Mesenchymal stem cell (in vitro differentiated cells and primary cell): ENCODE measurements around the gene CCDC27.

Source experiments
- DNase-seq: peaks from one replicate; pipeline ENCODE4 v3.0.0-alpha.2; 2013
- H2AFZ ChIP-seq: one replicate; pipeline ENCODE4 v1.6.1; 2013; ENCODE audit warnings: low read depth, mild to moderate bottlenecking, control low read depth, inconsistent platforms, low read length, moderate library complexity
- H2AK5ac ChIP-seq: 2 replicates; pipeline ENCODE4 v1.6.1; 2013; ENCODE audit warnings: low read length, moderate library complexity, mild to moderate bottlenecking, inconsistent platforms; ENCODE audit not compliant: severe bottlenecking
- H2BK120ac ChIP-seq: one replicate; pipeline ENCODE4 v1.6.1; 2013; ENCODE audit warnings: low read depth, mild to moderate bottlenecking, inconsistent platforms, low read length, moderate library complexity
- H2BK12ac ChIP-seq, 2 experiments: one replicate each; pipeline ENCODE4 v1.6.1; 2013; ENCODE audit warnings: inconsistent platforms in 2 of 2, low read length in 2 of 2, mild to moderate bottlenecking in 2 of 2, moderate library complexity in 2 of 2, control low read depth in 1 of 2
- H2BK15ac ChIP-seq: one replicate; pipeline ENCODE4 v1.6.1; 2013; ENCODE audit warnings: mild to moderate bottlenecking, low read depth, inconsistent platforms; ENCODE audit not compliant: poor library complexity, severe bottlenecking
- H2BK5ac ChIP-seq: 2 replicates; pipeline ENCODE4 v1.6.1; 2013; ENCODE audit warnings: low read depth, mild to moderate bottlenecking, low read length, control low read depth, inconsistent platforms; ENCODE audit not compliant: poor library complexity, severe bottlenecking
- H3K14ac ChIP-seq, 2 experiments: one replicate each; pipeline ENCODE4 v1.6.1; 2013; ENCODE audit warnings: inconsistent platforms in 2 of 2, low read length in 2 of 2, control low read depth in 1 of 2, mild to moderate bottlenecking in 1 of 2, moderate library complexity in 1 of 2
- H3K18ac ChIP-seq, 2 experiments: one replicate each; pipeline ENCODE4 v1.6.1; 2013; ENCODE audit warnings: inconsistent platforms in 2 of 2, low read length in 2 of 2, control low read depth in 1 of 2, low read depth in 1 of 2, mild to moderate bottlenecking in 1 of 2
- H3K23ac ChIP-seq, 2 experiments: one replicate each; pipeline ENCODE4 v1.6.1; 2013; ENCODE audit warnings: inconsistent platforms in 2 of 2, low read length in 2 of 2, mild to moderate bottlenecking in 2 of 2, moderate library complexity in 2 of 2, control low read depth in 1 of 2
- H3K27ac ChIP-seq: 2 replicates; pipeline ENCODE4 v1.5.1; 2013; ENCODE audit warnings: mild to moderate bottlenecking, moderate library complexity, low read length, control low read depth, inconsistent platforms; ENCODE audit not compliant: poor library complexity, severe bottlenecking
- H3K27me3 ChIP-seq, 2 experiments: 2 replicates each; pipeline versions ENCODE4 v1.6.1 to v1.7.0; 2013; ENCODE audit warnings: low read length in 2 of 2, mild to moderate bottlenecking in 2 of 2, moderate library complexity in 2 of 2, control low read depth in 1 of 2, inconsistent platforms in 1 of 2; ENCODE audit not compliant: control insufficient read depth in 1 of 2, insufficient read depth in 1 of 2
- H3K36me3 ChIP-seq, 2 experiments: 2 replicates each; pipeline versions ENCODE4 v1.6.1 to v1.7.0; 2013; ENCODE audit warnings: low read length in 2 of 2, control low read depth in 1 of 2, inconsistent platforms in 1 of 2, low read depth in 1 of 2, mild to moderate bottlenecking in 1 of 2; ENCODE audit not compliant: insufficient read depth in 2 of 2, control insufficient read depth in 1 of 2
- H3K4ac ChIP-seq, 2 experiments: one replicate each; pipeline ENCODE4 v1.6.1; 2013; ENCODE audit warnings: inconsistent platforms in 2 of 2, low read length in 2 of 2, mild to moderate bottlenecking in 2 of 2, moderate library complexity in 2 of 2, control low read depth in 1 of 2, low read depth in 1 of 2
- H3K4me1 ChIP-seq: 2 replicates; pipeline ENCODE4 v1.6.1; 2013; ENCODE audit warnings: low read depth, low read length, control low read depth; ENCODE audit not compliant: control insufficient read depth, insufficient read depth
- H3K4me2 ChIP-seq: 2 replicates; pipeline ENCODE4 v1.6.1; 2013; ENCODE audit warnings: low read length, mild to moderate bottlenecking, inconsistent platforms; ENCODE audit not compliant: poor library complexity, severe bottlenecking
- H3K4me3 ChIP-seq, 2 experiments: 2 replicates each; pipeline versions ENCODE4 v1.5.1 to v1.7.0; 2013; ENCODE audit warnings: low read length in 2 of 2, mild to moderate bottlenecking in 2 of 2, control low read depth in 1 of 2, low read depth in 1 of 2; ENCODE audit not compliant: insufficient read depth in 1 of 2
- H3K79me1 ChIP-seq: replicated peaks from 2 replicates; pipeline ENCODE4 v1.6.1; 2013; ENCODE audit warnings: mild to moderate bottlenecking, control low read depth, low read length, inconsistent platforms; ENCODE audit not compliant: poor library complexity, severe bottlenecking
- H3K9ac ChIP-seq: 2 replicates; pipeline ENCODE4 v1.7.0; 2013; ENCODE audit warnings: mild to moderate bottlenecking, low read length, moderate library complexity
- H3K9me3 ChIP-seq: 2 replicates; pipeline ENCODE4 v1.7.0; 2013; ENCODE audit warnings: mild to moderate bottlenecking, low read length; ENCODE audit not compliant: control insufficient read depth
- H4K8ac ChIP-seq: one replicate; pipeline ENCODE4 v1.6.1; 2013; ENCODE audit warnings: inconsistent platforms, mild to moderate bottlenecking, low read length, moderate library complexity
- H4K91ac ChIP-seq: one replicate; pipeline ENCODE4 v1.6.1; 2013; ENCODE audit warnings: mild to moderate bottlenecking, low read length, inconsistent platforms
- WGBS: methylation state at CpG from one replicate; pipeline ENCODE4 v1.1.7; 2013; ENCODE audit warnings: mixed read lengths; 5-methylcytosine and 5-hydroxymethylcytosine counted together

CCDC27 gene

DNA sequence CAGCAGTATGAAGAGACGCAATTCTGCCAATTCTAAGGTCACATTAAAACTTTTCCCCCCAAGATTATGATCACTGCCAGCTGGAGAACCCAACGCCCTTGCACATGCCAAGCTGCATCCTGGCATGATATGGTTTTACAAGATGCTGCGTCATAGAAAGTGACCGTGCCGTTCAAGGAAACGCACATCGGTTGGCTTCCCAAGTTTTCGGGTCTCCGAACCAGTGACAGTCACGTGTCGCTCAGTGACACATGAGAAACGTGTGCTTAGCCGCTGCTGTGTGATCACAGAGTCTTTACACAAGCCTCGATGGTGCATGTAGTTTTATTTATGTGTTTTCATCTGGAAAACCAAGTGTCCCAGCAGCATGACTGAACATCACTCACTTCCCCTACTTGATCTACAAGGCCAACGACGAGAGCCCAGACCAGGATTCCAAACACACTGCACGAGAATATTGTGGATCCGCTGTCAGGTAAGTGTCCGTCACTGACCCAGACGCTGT, 27.7 kb downstream of the CCDC27 start:
- 97% methylated on average over 20 of the region's 20 CpGs for WGBS
- Histone ChIP-seq H2AFZ (no peak overlapping the region), H3K23ac (no peak overlapping the region)

DNA sequence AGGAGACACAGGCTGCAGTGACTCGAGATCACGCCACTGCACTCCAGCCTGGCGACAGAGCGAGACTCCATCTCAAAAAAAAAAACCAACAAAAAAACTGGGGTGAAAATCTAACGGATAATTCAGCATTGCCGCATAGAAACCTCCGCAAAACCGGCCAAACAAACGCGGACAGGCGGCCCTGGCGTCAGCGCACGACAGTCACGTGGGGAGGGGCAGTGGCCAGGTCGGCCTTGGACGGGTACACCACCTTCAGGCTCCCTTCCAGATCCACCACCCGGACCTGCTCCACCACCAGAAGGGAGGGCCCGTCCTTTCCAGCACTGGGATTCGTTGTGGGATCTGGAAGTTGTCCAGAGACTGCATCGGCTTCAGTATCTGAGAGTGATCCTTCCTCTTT, 28.7 kb downstream of the CCDC27 start:
- Histone ChIP-seq H3K14ac (no peak overlapping the region), H3K9me3 (no peaks in the 10 kb centered on the region), H2BK120ac (no peak overlapping the region), H3K23ac (no peak overlapping the region), H2AK5ac (no peak overlapping the region), H3K9ac (no peak overlapping the region), H4K91ac (no peak overlapping the region), H3K4me3 (no peak overlapping the region), H2AFZ (no peak overlapping the region), H3K18ac (no peak overlapping the region), H2BK15ac (no peak overlapping the region), H3K36me3 (peaks cover 76 to 80% of the 10 kb centered on the region in 2 experiments), H2BK5ac (no peak overlapping the region), H2BK12ac (no peak overlapping the region), H3K4me2 (no peak overlapping the region), H3K4ac (no peak overlapping the region), H4K8ac (no peak overlapping the region), H3K27ac (no peak overlapping the region), H3K27me3 (no peaks in the 10 kb centered on the region), H3K4me1 (peaks cover 20% of the 10 kb centered on the region), H3K79me1 (peaks cover 30% of the 10 kb centered on the region)
- no peak for DNase-seq
- 96% methylated on average over 18 of the region's 21 CpGs for WGBS

More for the DNA sequence above, 27.7 kb downstream of the CCDC27 start:
- peaks cover 28% of the 10 kb centered on the region for H3K79me1 ChIP-seq
- no peak overlapping the region for H2BK120ac ChIP-seq
- H3K4me2 ChIP-seq = no peak overlapping the region
- no peak overlapping the region for H3K27ac ChIP-seq
- no peaks in the 10 kb centered on the region for H3K9me3 ChIP-seq
- no peak overlapping the region for H4K8ac ChIP-seq
- H3K4me1 ChIP-seq = peaks cover 29% of the 10 kb centered on the region
- peaks cover 67 to 77% of the 10 kb centered on the region in 2 experiments for H3K36me3 ChIP-seq
- no peak overlapping the region for H2BK12ac ChIP-seq
- no peak overlapping the region for H4K91ac ChIP-seq
- no peak overlapping the region for H2BK15ac ChIP-seq
- no peak overlapping the region for H3K18ac ChIP-seq
- no peak overlapping the region for H3K4ac ChIP-seq
- DNase-seq = no peak
- H3K14ac ChIP-seq = no peak overlapping the region
- no peak overlapping the region for H2AK5ac ChIP-seq
- H3K9ac ChIP-seq = no peak overlapping the region
- no peak overlapping the region for H2BK5ac ChIP-seq
- H3K27me3 ChIP-seq = no peaks in the 10 kb centered on the region
- H3K4me3 ChIP-seq = no peak overlapping the region

- H3K18ac ChIP-seq = no peak overlapping the region
These were observed 31.6 kb downstream of the CCDC27 start for GRCh38 chr1:3783651-3784474.

DNA sequence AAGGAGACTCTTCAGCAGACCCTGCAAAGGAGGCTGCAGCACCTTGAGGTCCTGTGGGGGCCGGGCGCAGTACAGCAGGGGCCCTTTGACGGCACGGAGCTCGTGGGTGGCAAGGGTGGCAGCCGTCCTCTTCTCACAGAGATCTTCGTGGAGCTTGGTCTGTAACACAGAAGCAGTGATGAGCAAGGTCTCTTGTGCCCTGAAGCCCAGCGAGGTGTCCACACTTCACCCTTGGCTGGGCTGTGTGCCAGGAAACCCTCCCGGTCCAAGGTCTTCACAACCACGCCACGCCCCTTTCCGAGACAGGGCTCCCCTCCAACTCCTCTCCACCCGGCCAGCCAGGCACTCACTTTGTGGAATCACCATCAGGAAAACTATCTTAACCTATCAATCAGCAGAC, 32.8 kb downstream of the CCDC27 start:
- Histone ChIP-seq H3K14ac (no peak overlapping the region), H3K27ac (no peak overlapping the region), H3K9me3 (no peaks in the 10 kb centered on the region), H3K18ac (no peak overlapping the region), H3K9ac (no peak overlapping the region), H2BK12ac (no peak overlapping the region), H3K4me2 (no peak overlapping the region), H4K8ac (no peak overlapping the region), H3K4me1 (peaks cover 2% of the 10 kb centered on the region), H4K91ac (no peak overlapping the region), H3K4me3 (no peak overlapping the region), H3K4ac (no peak overlapping the region), H2AK5ac (no peak overlapping the region), H2BK5ac (no peak overlapping the region), H3K79me1 (peaks cover 48% of the 10 kb centered on the region), H2AFZ (no peak overlapping the region), H2BK15ac (no peak overlapping the region), H3K23ac (no peak overlapping the region), H3K36me3 (peaks cover 90% of the 10 kb centered on the region in 2 experiments), H2BK120ac (no peak overlapping the region), H3K27me3 (no peaks in the 10 kb centered on the region)
- 98% methylated on average over 13 of the region's 13 CpGs for WGBS
- no peak for DNase-seq

More at GRCh38 chr1:3783651-3784474, 31.6 kb downstream of the CCDC27 start:
- H3K9me3 ChIP-seq = no peaks in the 10 kb centered on the region
- no peak overlapping the region for H2AFZ ChIP-seq
- no peak overlapping the region for H2BK15ac ChIP-seq
- H3K14ac ChIP-seq = no peak overlapping the region
- H3K4me3 ChIP-seq = no peak overlapping the region
- no peak overlapping the region for H4K8ac ChIP-seq
- H3K27ac ChIP-seq = no peak overlapping the region
- no peak overlapping the region for H3K4me2 ChIP-seq
- H3K9ac ChIP-seq = no peak overlapping the region
- no peaks in the 10 kb centered on the region for H3K27me3 ChIP-seq
- H3K4me1 ChIP-seq = no peaks in the 10 kb centered on the region
- H2AK5ac ChIP-seq = no peak overlapping the region
- 96% methylated on average over 28 of the region's 30 CpGs for WGBS
- no peak overlapping the region for H2BK5ac ChIP-seq
- no peak overlapping the region for H2BK120ac ChIP-seq
- H3K36me3 ChIP-seq = peaks cover 90 to 97% of the 10 kb centered on the region in 2 experiments
- peaks cover 46% of the 10 kb centered on the region for H3K79me1 ChIP-seq
- H4K91ac ChIP-seq = no peak overlapping the region
- DNase-seq = no peak
- H3K4ac ChIP-seq = no peak overlapping the region
- H2BK12ac ChIP-seq = no peak overlapping the region
- H3K23ac ChIP-seq = no peak overlapping the region
